GM12891 (cell line): Measurements from ENCODE around the gene MC2R.

ENCODE experiments used
- DNase-seq: peaks from one replicate; pipeline ENCODE4 v3.0.0; 2011; ENCODE audit warnings: low spot score; ENCODE audit not compliant: insufficient read length
- FAIRE-seq: peaks from 2 replicates; lab custom pipeline; 2011; peaks lifted over from hg19 to GRCh38; lab: Jason Lieb, UNC
- PAX5 ChIP-seq: IDR thresholded peaks from 2 replicates; pipeline ENCODE4 v1.6.1; 2011; ENCODE audit warnings: low read length, moderate library complexity, mild to moderate bottlenecking; ENCODE audit not compliant: insufficient read depth, severe bottlenecking
- POLR2A ChIP-seq: IDR thresholded peaks from 2 replicates; pipeline ENCODE4 v1.6.1; 2011; ENCODE audit warnings: low read depth, low read length, control low read depth
- POLR2AphosphoS5 ChIP-seq: IDR thresholded peaks from 2 replicates; pipeline ENCODE4 v1.6.1; 2011; ENCODE audit warnings: low read depth, low read length, control low read depth
- POU2F2 ChIP-seq: IDR thresholded peaks from 2 replicates; pipeline ENCODE4 v1.6.1; 2011; ENCODE audit warnings: low read depth, mild to moderate bottlenecking, control low read depth, low read length, moderate library complexity
- SPI1 ChIP-seq: IDR thresholded peaks from 2 replicates; pipeline ENCODE4 v1.6.1; 2011; ENCODE audit warnings: low read depth, low read length, control low read depth
- TAF1 ChIP-seq: IDR thresholded peaks from 2 replicates; pipeline ENCODE4 v1.6.1; 2011; ENCODE audit warnings: low read depth, low read length, control low read depth

The MC2R gene

GRCh38 chr18:13915995-13916431 lies 677 bp upstream of the MC2R start:
- TF ChIP-seq PAX5 = no peak
- TF ChIP-seq SPI1 = no peak
- TF ChIP-seq TAF1 = no peak
- no peak for TF ChIP-seq POLR2A
- no peak for TF ChIP-seq POU2F2
- no peak for TF ChIP-seq POLR2AphosphoS5
- no peak for DNase-seq
- no peak for FAIRE-seq

- DNase-seq (no peak), FAIRE-seq (no peak)
- TF ChIP-seq SPI1 = no peak
- no peak for TF ChIP-seq TAF1
- TF ChIP-seq PAX5 = no peak
- TF ChIP-seq POLR2A = no peak
- TF ChIP-seq POLR2AphosphoS5 = no peak
- no peak for TF ChIP-seq POU2F2
Measured at GRCh38 chr18:13914756-13915155, 580 bp downstream of the MC2R start.

GRCh38 chr18:13914170-13914569 lies 1.2 kb downstream of the MC2R start:
- DNase-seq (no peak), FAIRE-seq (no peak)
- TF ChIP-seq SPI1 (no peak), POU2F2 (no peak), POLR2A (no peak), PAX5 (no peak), POLR2AphosphoS5 (no peak), TAF1 (no peak)

GRCh38 chr18:13913205-13913604 lies 2.1 kb downstream of the MC2R start:
- TF ChIP-seq SPI1 = no peak
- TF ChIP-seq PAX5 = no peak
- TF ChIP-seq POU2F2 = no peak
- TF ChIP-seq TAF1 = no peak
- TF ChIP-seq POLR2A = no peak
- TF ChIP-seq POLR2AphosphoS5 = no peak
- FAIRE-seq (no peak), DNase-seq (no peak)

GRCh38 chr18:13912601-13913000 lies 2.7 kb downstream of the MC2R start:
- no peak for TF ChIP-seq PAX5
- TF ChIP-seq TAF1 = no peak
- FAIRE-seq = no peak

GRCh38 chr18:13910986-13911385 lies 4.3 kb downstream of the MC2R start:
- no peak for FAIRE-seq
- TF ChIP-seq PAX5 (no peak), SPI1 (no peak), POLR2AphosphoS5 (no peak), TAF1 (no peak), POLR2A (no peak), POU2F2 (no peak)
- no peak for DNase-seq

More at GRCh38 chr18:13912601-13913000, 2.7 kb downstream of the MC2R start:
- DNase-seq = no peak

- no peak for DNase-seq
- no peak for FAIRE-seq
- no peak for TF ChIP-seq SPI1
- TF ChIP-seq POLR2A = no peak
- TF ChIP-seq TAF1 = no peak
- no peak for TF ChIP-seq POLR2AphosphoS5
- TF ChIP-seq POU2F2 = no peak
- TF ChIP-seq PAX5 = no peak
Measured at GRCh38 chr18:13910501-13910900, 4.8 kb downstream of the MC2R start.

- no peak for FAIRE-seq
- DNase-seq = no peak
- TF ChIP-seq POLR2AphosphoS5 (no peak), SPI1 (no peak), POU2F2 (no peak), POLR2A (no peak), PAX5 (no peak), TAF1 (no peak)
Measured at GRCh38 chr18:13909141-13909940, 6.0 kb downstream of the MC2R start.

- DNase-seq (no peak), FAIRE-seq (no peak)
- no peak for TF ChIP-seq SPI1
- no peak for TF ChIP-seq POLR2AphosphoS5
- no peak for TF ChIP-seq PAX5
- TF ChIP-seq POU2F2 = no peak
- TF ChIP-seq TAF1 = no peak
- TF ChIP-seq POLR2A = no peak
Measured at GRCh38 chr18:13900633-13901032, 14.7 kb downstream of the MC2R start.
